ENCODE measurements around the gene RGSL1.
A peak's percentile ranks its signal among the peaks of the same experiment; 100 is the strongest.

The RGSL1 gene

DNA sequence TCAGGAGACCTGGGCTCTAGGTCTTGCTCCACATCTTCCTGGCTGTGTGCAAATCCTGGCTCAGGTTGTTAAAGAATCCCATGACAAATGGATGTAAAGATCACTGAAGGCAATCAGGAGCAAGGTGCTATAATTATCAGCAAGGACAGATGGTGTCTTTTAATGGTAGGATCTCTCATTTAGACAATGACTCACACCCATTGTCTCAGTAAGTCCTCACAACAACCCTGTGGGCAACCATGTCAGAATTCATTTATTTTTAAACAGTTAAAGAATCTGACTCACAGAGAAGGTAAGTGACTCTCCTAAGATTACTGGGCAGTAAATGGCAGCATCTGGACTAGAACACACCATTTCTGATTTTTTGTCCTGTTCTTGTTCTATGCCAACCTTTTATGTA is 106.3 kb downstream of the RGSL1 start:
- no peak overlapping the region for H3K4me3 ChIP-seq (ENCODE audit: low read length)
- DNase-seq (ENCODE audit: low read depth) = peak; percentile 67
- TF ChIP-seq, protein P1, sequence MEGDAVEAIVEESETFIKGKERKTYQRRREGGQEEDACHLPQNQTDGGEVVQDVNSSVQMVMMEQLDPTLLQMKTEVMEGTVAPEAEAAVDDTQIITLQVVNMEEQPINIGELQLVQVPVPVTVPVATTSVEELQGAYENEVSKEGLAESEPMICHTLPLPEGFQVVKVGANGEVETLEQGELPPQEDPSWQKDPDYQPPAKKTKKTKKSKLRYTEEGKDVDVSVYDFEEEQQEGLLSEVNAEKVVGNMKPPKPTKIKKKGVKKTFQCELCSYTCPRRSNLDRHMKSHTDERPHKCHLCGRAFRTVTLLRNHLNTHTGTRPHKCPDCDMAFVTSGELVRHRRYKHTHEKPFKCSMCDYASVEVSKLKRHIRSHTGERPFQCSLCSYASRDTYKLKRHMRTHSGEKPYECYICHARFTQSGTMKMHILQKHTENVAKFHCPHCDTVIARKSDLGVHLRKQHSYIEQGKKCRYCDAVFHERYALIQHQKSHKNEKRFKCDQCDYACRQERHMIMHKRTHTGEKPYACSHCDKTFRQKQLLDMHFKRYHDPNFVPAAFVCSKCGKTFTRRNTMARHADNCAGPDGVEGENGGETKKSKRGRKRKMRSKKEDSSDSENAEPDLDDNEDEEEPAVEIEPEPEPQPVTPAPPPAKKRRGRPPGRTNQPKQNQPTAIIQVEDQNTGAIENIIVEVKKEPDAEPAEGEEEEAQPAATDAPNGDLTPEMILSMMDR (IDR thresholded peaks at IDR 0.05; ENCODE audit: insufficient read depth, low read depth, low read length, missing control alignments) = no peak

DNA sequence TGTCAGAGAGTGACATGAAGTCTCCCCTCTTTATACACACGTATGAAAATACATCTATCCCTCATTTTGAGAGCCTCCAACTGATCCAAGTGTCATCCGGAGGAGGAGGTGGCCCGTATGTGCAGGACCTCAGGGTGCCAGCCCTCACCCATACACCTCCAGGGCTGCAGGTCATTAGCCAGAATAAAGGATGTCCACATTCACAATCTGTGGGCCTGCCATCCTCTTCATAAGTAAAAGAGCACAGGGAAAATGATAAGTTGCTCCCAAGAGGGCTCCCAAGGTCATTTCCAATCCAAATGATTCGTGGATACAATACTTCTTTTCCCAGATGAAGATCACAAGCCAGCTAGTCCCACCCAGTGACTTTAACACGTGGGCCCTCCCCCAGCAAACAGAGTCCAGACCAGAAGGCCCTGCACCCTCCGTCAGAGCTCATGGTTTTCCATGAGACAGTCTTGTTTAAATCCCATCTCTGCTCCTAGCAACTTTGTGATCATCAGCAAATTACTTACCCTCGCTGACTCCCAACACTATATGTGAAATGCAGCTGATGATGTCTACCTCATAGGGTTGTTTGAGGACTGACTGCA is 110.5 kb downstream of the RGSL1 start:
- TF ChIP-seq, protein P1 (IDR thresholded peaks at IDR 0.05; ENCODE audit: insufficient read depth, low read depth, low read length, missing control alignments) = no peak
- DNase-seq (ENCODE audit: low read depth) = no peak
- no peak overlapping the region for H3K4me3 ChIP-seq (ENCODE audit: low read length)

DNA sequence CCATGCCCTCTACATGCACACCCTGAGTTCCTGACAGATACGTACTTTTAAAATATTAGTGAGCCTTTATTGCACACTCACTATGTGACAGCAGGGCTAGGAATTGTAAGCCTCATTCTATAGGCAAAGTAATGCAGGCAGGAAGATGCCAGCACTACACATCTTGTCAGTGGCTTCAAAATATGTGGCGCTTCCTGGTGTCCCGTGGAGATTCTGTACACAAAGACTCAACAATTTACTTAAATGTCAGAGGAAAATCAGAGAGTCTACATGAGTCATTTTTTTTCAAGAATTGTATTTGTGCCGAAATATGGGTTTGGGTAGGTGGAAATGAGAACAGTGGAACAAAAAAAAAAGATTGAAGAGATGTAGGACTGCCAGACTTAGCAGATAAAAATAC is 111.5 kb downstream of the RGSL1 start:
- TF ChIP-seq, protein P1 (IDR thresholded peaks at IDR 0.05; ENCODE audit: insufficient read depth, low read depth, low read length, missing control alignments) = no peak
- no peak overlapping the region for H3K4me3 ChIP-seq (ENCODE audit: low read length)
- no peak for DNase-seq (ENCODE audit: low read depth)

DNA sequence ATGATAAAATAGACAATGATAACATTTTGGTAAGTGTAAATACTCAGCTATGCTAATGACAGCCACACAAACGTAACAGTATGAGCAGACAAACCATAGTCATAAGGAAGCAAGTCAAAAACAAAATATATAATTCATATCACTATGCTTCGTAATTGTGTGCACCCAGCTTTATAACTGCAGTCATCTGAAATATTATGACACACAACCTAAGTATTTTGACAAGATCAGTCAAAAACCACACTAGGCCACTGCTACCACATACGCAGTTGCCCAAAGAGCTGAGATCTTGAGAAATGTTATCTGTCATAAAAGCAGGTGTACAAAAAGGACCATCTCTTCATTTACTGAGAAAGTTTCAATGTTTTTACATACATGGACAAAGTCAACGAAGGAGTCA is 113.1 kb downstream of the RGSL1 start:
- TF ChIP-seq, protein P1 (IDR thresholded peaks at IDR 0.05; ENCODE audit: insufficient read depth, low read depth, low read length, missing control alignments) = no peak
- DNase-seq (ENCODE audit: low read depth) = no peak
- H3K4me3 ChIP-seq (ENCODE audit: low read length) = no peak overlapping the region

DNA sequence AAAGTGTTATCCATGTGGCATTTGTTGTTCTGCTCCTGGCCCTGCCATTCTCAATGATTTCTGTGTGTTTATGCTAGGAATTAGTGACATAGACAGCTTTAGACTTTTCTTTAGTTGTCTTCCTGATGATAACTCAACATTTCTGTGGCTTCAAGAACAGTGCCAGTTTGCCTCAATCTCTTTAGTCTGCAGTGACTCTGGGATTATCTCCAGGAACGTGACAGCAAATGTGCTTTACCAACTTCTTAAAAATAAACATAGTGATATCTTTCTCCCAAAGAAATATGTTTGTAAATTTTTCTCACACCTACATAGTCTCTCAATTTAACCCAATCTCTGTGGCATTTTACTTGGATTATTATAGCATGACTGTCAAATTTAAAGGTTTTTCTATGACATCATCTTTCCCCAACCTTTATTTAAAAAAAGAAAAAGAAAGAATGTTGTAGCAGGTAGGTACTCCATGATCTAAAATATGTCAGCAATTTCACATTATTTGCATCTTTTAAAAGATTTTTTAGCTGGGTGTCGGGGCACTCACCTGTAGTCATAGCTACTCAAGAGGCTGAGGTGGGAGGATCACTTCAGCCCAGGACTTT is 114.6 kb downstream of the RGSL1 start:
- TF ChIP-seq, protein P1 (IDR thresholded peaks at IDR 0.05; ENCODE audit: insufficient read depth, low read depth, low read length, missing control alignments) = no peak

DNA sequence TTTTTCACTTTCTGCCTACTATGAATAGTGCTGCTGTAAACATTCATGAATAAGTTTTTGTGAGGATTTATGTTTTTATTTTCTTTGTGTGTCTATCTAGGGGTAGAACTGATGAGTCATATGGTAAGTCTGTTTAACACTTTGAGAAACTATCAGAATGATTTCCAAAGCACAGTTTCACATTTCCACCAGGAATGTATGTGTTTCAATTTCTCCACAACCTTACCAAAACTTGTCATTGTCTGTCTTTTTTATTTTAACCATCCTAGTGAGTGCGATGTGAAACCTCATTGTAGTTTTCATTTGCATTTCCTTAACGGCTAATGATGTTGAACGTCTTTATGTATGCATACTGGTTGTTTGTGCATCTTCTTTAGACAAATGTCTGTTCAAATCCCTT is 115.6 kb downstream of the RGSL1 start:
- DNase-seq (ENCODE audit: low read depth) = no peak
- TF ChIP-seq, protein P1 (IDR thresholded peaks at IDR 0.05; ENCODE audit: insufficient read depth, low read depth, low read length, missing control alignments) = no peak
- no peak overlapping the region for H3K4me3 ChIP-seq (ENCODE audit: low read length)

More for the DNA sequence above, 114.6 kb downstream of the RGSL1 start:
- H3K4me3 ChIP-seq (ENCODE audit: low read length) = no peak overlapping the region
- no peak for DNase-seq (ENCODE audit: low read depth)

DNA sequence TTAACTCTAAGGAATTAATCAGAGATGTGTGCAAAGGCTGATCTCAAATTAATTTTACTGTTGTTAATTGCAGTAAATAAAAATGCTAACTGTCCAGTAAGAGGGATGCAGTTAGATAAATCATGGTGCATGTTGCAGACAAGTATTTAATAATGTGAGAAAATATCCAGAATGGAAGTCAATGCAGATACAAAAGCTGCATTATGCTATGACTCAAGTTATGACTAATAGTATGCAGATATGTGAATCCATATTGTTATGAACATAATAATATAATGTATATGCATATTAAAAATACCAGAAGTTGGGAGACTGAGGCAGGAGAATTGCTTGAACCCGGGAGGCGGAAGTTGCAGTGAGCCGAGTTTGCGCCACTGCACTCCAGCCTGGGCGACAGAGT is 117.7 kb downstream of the RGSL1 start:
- DNase-seq (ENCODE audit: low read depth) = peak; percentile 10
- TF ChIP-seq, protein P1 (IDR thresholded peaks at IDR 0.05; ENCODE audit: insufficient read depth, low read depth, low read length, missing control alignments) = no peak
- H3K4me3 ChIP-seq (ENCODE audit: low read length) = no peak overlapping the region

Data from epithelial cell of esophagus (primary cell).